ENCODE measurements around the gene PCBP3.

DNA sequence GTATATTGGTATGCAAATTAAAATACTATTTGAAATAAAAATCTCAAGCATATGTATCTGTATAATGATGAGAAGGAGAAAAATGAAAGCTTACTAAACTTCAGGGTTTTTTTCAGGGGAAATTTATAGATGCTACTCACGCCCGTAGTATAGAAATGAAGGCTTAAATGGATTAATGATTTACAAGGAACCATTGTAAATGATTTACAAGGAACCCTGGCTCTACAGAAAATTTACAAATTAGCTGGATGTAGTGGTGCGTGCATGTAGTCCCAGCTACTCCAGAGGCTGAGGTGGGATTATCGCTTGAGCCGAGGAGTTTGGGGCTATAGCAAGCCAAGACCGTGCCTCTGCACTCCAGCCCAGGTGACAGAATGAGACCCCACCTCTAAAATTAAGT is 150.5 kb downstream of the PCBP3 start:
- TF ChIP-seq POLR2A (IDR thresholded peaks at IDR 0.05; ENCODE audit: low read depth, low read length) (no peak), POLR2AphosphoS5 (IDR thresholded peaks at IDR 0.05; ENCODE audit: low read depth, low read length) (no peak), TAF1 (IDR thresholded peaks at IDR 0.05; ENCODE audit: borderline replicate concordance, low read depth, low read length) (no peak)
